Fibroblast of lung (primary cell): ENCODE data around the gene GFPT2.

ENCODE experiments used
- EZH2 ChIP-seq: IDR thresholded peaks from 2 replicates; pipeline ENCODE4 v1.5.1; 2012; ENCODE audit warnings: low read length, control low read depth, mild to moderate bottlenecking; ENCODE audit errors: missing control alignments
- TF ChIP-seq, protein P1 (sequence below), 2 donors: IDR thresholded peaks in 1 of 2; conservative IDR thresholded peaks in 1 of 2; 1 replicate in 1 of 2; 2 replicates in 1 of 2; pipeline ENCODE4 v1.5.1; 2011 to 2012; ENCODE audit warnings: low read length in 2 of 2, control low read depth in 1 of 2, inconsistent platforms in 1 of 2, low read depth in 1 of 2, mild to moderate bottlenecking in 1 of 2

- TF ChIP-seq, protein P1, sequence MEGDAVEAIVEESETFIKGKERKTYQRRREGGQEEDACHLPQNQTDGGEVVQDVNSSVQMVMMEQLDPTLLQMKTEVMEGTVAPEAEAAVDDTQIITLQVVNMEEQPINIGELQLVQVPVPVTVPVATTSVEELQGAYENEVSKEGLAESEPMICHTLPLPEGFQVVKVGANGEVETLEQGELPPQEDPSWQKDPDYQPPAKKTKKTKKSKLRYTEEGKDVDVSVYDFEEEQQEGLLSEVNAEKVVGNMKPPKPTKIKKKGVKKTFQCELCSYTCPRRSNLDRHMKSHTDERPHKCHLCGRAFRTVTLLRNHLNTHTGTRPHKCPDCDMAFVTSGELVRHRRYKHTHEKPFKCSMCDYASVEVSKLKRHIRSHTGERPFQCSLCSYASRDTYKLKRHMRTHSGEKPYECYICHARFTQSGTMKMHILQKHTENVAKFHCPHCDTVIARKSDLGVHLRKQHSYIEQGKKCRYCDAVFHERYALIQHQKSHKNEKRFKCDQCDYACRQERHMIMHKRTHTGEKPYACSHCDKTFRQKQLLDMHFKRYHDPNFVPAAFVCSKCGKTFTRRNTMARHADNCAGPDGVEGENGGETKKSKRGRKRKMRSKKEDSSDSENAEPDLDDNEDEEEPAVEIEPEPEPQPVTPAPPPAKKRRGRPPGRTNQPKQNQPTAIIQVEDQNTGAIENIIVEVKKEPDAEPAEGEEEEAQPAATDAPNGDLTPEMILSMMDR (conservative IDR thresholded peaks at IDR 0.05 in 1 of 2, IDR thresholded peaks at IDR 0.05 in 1 of 2; ENCODE audit: low read depth in 1 of 2, low read length in 2 of 2): no peak
- no peak for TF ChIP-seq EZH2
Measured at GRCh38 chr5:180366326-180366725, 13.2 kb upstream of the GFPT2 start.
